ENCODE data around the gene MB21D2.

Gene MB21D2

DNA sequence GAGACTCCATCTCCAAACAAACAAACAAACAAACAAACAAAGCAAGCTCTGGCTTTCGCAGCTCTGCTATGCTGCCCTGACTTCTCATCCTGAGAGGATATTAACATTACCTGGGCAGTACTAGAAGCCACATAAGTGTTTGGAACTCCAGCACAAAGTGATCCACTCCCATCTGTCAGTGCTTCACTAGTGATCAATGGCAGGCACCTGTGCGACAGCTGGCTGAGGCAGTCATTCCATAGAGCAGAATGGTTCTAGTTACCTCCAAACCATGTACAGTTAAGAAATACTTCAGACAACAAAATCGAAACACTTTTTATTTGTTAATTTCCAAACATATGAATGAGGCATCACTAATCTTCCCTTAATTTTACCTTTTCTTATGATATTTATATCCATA lies 2.8 kb upstream of the MB21D2 start:
- DNase-seq, result no peak

DNA sequence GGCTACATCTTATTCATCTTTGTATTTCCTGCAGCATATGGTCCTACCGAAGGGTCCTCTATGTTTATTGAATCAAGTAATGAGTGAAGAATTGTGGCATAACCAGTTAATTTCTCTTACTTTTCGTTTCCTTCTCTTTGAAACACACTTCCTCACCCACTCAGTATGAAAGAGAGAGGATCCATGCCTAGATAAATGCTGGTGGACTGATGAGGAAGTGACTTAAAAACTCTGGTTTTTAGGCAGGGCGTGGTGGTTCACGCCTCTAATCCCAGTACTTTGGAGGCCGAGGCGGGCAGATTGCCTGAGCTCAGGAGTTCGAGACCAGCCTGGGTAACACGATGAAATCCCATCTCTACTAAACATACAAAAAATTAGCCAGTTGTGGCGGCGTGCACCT lies 2.2 kb upstream of the MB21D2 start:
- no peak for DNase-seq

DNA sequence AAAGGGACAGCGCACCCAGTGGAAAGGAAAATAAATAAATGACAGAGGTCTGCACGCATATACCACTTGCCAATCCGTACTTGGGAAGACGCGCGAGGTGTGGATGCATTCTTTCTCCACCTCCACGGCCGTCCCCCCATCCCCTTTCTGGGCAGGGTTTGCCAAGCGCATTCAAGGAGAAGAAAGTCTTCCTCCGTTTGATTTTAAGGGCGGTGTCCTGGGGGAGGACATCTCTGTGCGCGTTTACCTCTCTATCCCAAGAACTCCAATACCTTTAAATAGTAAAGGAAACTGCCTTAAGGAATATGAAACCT lies 576 bp upstream of the MB21D2 start:
- no peak for DNase-seq

DNA sequence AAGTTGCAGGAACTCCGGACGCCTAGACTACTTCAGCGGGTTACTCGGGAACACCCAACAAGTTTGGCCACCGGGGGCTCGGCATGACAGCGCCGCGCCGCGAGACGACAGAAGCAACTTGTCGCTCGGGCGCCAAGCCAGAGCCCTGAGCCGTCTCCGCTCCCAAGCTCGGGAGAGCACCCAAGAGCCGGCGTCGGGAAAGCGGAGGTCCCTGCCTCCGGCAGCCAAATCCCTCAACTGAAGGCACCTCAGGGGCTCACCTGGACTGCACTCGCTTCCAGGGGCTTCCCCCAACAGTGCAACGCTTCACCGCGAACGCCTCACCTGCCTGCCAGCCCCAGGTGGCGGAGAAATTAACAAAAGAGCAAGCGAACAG lies 640 bp downstream of the MB21D2 start:
- peak; percentile 51 for DNase-seq

DNA sequence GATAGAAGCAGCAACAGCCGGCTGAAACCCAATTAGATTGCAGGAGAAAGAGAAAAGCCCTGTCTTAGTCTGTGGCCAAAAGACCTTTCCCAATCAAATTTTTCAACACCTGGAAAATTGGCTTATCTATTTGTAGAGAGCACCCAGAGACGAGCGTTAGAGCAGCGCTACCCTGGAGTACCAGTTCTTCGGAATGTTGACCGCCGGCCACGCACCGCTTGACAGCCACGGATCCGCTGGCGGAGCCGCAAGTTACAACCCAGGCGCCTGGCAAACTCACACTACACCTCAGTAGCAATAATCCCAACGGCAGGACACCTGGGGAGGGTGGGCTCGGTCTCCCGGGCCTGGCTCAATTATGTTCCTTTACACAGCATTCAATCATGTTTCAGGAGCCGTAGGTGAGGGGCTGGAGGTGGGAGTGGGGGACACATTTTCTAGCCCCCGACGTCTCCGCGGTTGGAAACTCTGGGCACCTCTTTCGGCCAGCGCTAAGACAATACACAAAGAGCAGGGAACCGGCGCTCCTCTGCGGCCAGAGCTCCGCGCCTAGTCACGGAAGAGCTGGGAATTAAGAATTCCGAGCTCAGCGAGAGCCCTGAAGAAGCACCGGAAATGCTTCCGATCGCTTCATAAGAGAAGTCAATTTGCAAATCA lies 1.2 kb downstream of the MB21D2 start:
- peak in 1 of 2 experiments; percentile 38 for DNase-seq

DNA sequence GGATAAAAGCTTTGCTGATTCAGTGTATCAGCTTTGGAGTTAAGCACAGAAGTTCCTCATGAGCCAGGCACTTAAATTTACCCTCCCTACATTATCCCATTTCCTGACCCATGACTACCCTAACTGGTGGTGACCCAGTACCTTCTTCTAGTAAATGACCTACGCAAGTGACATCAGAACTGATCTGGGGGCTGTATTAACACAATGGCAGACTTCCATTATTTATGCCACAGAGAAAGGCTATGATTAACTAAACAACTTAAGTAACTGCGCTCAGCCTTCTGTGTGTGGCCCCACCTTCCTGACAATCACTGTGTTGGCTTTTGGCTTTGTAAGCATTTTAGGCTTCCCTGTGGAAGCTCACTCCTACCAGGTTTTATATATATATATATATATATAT lies 1.9 kb downstream of the MB21D2 start:
- no peak for DNase-seq

DNA sequence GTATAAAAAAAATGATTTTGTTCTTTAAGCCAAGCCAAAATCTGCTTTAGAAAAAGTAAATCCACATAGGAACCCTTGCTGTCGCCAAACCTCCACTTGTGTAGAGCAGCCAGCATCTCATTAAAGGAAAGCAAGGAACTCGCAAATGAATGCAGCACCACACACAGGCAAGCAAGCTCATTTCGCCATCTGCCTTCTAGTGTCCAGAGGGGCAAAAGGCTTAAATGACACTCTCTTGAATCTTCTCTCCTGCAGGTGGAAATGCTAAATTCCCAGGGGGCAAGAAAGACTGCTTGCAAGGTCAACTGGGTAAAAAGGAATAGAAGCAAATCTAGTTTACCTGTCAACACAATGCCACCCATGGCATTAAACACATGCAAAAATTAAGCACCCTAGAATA lies 2.4 kb downstream of the MB21D2 start:
- DNase-seq, result no peak

DNA sequence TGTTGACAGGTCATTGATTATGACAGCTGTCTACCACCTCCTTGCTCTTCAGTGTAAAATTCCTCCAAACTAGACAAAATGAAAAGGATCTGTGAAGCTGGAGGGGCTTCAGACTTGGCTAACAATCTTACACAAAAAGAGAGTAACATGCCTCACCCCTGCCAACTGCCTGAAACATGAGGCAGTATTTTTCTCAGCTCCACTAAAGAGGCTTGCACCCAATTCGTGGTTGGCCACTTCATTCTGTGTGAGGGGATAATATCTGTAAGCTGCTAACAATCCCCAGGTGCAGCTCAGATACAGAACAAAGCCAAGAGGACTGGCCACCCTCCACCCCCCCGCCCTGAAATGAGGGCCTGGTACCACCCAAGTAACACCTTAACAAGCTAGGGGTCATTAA lies 2.8 kb downstream of the MB21D2 start:
- no peak for DNase-seq

DNA sequence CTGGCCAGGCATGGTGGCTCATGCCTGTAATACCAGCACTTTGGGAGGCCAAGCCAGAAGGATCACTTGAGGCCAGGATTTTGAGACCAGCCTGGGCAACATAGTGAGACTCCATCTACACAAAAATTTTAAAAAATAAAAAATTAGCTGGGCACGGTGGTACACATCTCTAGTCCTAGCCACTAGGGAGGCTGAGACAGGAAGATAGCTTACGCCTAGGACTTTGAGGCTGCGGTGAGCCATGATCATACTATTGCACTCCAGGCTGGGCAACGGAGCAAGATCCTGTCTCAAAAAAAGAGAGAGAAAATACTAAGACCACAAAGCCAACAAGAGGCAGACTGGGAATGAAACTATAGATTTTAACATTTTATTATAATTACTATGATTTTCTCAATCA lies 4.1 kb downstream of the MB21D2 start:
- DNase-seq, result no peak

DNA sequence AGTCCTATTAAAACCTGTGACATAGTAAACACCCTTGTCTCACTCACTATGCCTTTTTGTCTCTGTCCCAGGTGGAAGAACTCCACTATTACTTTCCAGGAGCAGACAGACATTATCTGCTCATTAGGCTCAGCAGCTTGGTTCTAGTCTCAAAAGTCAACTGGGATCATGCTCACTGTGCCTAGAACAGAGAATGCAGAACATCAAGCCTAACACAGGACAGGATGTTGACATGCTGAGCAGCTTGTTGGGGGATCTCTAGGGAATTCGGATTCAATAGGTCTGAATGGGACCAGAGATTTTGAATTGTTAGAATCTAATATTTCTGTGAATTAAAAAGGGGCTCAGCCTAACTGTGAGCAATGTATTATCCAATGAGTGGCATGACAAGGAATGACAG lies 6.4 kb downstream of the MB21D2 start:
- no peak for DNase-seq

DNA sequence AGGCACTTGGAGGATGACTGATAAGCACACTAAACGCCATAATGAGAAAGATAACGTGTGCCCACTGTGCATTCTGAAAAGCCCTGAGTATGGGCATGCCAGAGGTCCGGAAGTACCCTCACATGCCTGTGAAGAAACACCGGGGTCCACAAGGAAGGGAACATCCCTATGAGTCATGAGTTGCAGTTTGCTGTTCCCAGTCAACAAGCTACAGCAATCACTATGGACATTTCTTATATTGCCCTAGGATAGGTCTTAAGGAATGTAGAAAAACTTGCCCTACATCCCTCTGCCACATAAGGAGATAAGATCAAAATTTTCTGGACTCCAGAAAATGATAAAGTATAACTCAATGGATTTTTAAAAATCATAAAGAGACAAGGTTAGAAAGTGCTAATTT lies 9.9 kb downstream of the MB21D2 start:
- DNase-seq, result no peak

DNA sequence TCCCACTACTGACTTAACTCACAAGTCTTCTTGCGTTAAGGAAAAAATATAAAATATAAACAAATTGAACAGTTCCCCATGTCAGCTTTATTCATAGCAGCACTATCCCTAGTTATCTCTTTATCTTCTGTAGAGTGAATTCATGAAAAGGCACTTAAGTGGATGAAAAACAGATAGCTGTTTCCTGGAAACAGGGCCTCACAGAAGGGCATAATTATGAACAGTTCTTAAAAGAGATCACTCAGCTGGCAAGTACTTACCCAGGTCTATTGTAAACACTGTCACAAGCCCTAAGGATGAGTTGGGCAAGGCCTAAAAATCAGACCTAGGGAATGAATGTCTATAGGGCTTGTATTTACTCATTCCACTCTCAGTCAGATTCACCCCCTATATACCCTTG lies 10.7 kb downstream of the MB21D2 start:
- no peak for DNase-seq

DNA sequence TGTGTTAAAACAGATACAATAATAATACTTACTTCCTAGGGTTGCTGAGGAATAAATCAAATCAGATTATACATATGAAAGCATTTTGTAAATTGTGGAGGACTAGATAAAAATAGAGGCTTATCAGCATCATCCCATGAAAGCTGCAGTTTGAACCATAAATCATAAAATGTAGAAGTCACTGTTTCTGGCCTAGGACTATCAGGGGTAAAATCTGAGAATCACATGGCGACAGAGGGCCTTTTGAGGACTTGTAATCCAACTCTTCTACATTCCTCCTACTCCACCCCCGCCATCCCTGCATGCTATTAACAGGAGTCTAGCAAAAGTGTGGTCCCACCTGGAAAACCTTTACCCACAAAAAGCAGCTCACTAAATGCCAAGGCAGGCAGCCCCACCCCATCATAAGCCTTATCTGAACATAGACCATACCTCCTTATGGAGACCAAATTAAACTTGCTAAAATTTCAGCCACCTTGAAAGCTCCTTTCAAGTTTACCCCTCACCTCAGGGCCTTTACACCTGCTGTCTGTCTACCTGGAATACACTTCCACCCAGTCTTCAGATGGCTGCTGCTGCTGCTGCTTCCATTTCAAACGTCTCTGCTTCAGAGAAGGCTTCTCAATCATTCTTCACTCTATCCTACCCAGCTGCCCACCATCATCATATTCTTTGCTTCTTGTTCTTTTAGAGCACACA lies 11.5 kb downstream of the MB21D2 start:
- DNase-seq, result no peak

DNA sequence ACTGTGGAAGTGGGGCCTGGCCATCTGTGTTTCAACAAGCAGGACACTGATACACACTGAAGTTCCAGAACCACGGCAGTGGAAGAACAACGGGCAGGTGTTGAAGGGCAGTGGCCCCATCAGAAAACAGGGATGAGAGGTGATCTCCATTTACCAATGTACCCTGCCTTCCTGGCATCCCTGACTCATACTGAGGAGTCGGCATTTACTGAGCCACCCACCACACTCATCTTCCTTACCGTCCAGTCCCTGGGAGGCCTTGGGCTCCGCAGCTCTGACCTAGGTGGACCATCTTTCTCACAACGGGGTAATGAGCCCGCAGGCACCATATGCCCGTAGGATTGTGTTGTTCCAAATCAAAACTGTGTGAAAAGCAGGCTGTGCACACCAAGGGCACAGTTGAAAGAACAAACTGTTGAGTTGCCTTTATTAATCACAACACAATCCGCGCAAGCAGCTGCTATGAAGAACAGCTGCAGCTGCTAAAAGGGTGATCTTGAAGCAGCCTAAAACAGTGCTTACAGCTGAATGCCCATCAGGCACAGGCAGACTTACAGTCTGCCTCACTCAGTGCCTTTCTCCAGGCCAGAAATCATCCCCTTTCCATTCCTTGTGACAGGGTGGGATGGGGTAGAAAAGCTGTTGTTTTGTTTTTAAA lies 12.9 kb downstream of the MB21D2 start:
- no peak for DNase-seq

DNA sequence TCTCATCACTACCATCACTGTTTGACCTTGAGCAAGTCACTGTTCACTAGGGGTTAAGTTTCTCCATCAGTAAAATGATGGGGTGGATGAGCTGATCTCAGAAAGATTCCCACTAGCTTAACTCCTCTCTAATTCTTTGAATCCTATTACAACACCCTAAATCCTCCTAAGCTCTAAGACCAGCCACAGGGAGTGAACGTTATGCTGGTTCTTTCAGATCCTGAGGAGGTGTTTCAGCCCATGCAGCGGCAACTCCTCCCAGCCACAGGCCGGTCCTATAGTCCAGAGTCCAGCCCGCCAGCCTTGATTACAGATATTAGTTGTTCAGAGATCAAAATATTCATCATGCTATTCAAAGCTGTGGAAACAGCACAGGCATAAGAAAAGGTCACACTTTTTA lies 15.1 kb downstream of the MB21D2 start:
- no peak for DNase-seq

DNA sequence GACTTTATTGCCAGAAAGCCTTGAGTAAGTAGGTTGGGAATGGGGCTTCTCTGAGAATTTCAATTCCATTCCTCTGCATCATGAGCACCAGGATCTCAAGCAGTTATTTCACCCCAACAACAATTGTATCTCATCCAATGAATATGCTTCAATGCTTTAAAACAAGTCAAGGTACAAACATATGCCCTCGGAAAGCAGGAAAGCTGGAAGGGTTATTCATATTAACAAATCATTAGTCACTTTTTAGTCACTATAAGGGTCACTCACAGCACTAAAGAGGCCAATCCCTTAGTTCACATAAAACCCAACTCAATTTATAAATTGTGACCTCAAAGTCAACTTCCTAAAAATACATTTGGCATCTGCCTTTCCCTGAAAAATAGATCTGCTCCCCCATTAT lies 16.2 kb downstream of the MB21D2 start:
- no peak for DNase-seq

DNA sequence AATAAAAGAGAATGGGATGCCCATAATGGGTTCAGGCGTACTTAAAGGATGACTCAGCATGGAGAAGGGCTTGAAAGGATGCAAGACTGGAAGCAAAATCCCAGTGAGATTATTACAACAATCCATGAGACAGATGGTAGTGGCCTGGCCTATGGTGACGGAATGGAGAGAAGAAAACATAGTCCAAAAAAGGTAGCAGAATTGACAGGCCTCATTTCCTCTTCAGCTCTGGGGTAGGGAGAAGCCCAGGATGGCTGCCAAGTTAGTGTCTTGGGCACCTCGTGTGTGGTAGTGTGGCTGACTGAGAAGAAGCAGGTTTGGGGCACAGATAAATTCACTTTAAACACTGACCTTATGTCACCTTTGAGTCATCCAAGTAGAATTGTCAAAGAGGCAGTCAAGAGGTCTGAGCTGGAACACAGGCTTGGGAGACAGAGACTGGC lies 18.1 kb downstream of the MB21D2 start:
- no peak for DNase-seq

DNA sequence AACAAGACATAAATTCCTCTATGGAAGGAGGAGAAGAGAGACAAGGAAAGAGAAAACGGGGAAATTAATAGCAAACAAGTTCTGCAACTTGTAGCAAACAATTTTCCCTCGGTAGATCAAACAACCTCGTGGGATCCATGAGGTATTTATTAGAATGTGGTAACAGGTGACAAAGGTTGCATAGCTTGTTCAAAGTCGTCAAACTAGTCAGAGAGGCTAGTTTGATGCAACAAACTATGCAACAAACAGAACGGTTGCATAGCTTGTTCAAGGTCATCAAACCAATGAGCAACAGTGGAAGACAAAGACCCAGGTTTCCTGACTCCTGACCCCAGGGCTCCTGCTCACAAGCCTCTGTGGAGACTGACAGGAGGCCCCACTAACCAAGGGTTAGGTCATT lies 20.7 kb downstream of the MB21D2 start:
- DNase-seq, result no peak

DNA sequence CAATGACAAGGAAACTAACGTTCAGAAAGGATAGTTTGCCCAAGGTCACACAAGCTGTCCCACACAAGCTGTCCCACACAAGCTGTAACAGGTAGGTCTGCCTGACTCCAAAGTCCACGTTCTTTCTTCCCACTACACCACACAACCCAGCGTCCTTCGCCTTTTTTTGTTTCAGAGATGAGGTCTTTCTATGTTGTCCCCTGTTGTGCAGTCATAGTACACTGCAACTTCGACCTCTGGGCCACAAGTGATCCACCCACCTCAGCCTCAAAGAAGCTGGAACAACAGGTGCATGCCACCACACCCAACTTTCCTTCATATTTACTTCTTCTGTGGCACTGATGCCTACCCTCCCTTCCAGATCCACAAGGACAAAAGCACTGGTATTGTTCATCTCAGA lies 21.4 kb downstream of the MB21D2 start:
- DNase-seq, result no peak

DNA sequence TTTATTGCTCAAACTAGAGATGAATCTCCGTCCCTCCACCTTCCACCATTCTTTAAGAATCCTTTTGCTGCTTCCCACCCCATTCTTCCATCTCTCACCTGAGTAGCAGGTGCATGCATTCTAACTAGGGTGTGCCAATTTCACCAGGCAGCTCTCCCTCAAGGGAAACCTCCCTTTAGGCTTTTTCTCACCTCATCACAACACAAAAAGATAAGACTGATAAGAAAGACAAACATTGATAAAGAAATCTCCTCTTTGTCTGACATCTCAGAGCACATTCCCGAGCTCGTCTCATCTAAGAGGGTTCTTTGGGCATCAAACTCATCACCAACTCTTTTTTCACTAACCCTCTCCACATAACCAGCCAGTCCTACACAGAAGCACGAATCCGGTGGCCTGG lies 23.0 kb downstream of the MB21D2 start:
- DNase-seq, result no peak

DNA sequence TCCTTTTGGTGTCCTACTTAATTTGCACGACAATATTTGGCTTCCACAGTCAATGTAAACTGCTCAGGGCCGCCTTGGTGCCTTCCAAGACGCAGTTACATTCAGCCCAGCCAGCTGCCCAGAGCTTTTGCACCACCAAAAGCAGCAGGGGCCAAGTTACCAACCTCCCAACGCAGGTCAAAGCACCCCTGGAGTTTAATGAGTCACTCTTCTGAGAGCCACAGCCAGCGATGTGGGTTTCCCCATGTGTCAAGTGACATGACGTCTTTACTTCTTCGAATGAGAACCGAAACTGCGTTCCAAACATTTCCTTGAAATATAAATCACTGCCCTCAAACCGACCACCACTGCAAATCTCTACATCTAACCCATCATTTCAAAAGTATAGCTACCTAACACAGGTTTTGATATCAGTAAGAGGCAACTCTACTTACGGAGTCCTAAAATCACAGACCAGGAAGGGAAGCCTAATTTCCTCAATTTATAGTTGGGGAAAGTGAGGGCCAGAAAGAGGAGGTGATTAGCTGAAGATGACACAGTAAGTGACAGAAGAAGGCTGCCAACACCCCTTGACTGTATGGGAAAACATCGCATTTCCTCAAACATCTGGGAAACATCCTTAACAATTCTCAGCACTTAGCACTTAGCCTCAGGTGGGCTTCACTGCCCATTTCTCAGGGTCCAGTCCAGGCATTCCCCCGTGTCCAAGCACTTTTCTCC lies 24.5 kb downstream of the MB21D2 start:
- peak; percentile 64 to 75 for DNase-seq

DNA sequence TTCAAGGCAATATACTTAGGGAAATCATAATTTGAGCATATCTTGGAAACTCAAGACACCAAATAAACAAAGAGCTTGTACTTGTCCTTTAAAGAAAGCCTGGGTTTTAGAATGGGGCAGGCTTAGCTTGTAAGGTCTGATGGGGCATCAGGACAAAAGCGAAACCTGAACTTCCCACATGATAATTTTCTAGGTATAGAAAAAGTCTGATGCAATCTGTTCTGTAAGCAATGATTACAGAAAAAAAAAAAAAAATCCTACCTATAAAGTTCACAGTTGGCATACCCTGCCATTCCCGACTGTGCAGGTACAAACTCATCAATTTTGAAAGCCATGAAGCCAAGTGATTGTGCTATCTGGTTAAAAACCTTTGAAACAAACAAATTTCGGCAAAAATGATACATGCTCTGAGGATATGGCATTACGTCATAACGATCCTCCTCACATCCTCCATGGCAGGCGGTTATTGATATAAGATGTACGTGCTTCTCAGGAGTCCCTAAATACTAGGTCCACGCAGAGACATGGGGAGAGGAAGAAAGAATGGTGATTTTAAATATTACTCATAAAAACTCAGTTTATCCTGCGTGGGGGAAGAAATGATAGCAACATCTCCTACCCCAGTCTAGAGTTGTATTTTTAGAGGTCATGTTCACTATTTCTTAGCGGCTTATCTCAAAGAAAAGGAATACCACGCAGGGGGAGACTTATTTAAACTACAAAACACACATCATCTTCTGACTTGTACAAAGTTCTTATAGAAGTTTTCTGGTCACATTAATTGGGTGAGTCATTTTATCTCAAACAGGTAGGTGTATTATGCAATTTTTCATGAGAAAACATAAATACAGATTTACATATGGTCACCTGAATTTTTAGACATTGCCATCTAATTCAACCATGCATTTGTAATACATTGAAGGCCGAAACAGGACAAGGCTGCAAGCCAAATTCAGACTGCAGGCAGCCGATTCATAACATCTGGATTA lies 27.0 kb downstream of the MB21D2 start:
- no peak for DNase-seq

DNA sequence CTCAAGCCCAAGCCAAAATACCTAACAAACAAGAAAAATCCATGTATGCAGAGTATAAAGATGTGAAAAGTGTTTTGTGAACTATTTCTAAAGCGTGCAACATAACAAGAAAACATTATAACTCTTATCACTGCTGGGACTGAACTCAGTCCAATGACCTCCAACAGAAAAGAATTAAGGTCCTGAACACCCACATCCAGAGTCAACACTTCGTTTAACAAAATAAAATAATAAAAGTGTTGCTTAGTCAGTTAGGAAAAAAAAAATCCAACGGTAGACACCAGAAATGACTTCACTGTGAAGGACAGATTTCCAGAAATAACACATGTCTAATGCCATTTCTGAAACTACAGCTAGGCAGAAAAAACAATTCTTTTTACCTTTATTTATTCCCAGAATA lies 28.0 kb downstream of the MB21D2 start:
- no peak for DNase-seq

Measured in activated T-cell treated with anti-CD3 and anti-CD28 coated beads, Interleukin-2, amount 50 U/mL, for 48 hours (primary cell).